HL-60 (cell line): Measurements from ENCODE around the gene LCN6.

ENCODE experiments used
- DNase-seq, 2 experiments: peaks; one replicate each; pipeline ENCODE4 v3.0.0-alpha.2; 2010 to 2020; ENCODE audit warnings: low read depth in 1 of 2, low spot score in 1 of 2
- H3K27ac ChIP-seq: fragments of 250-450 bp; sonication (Bioruptor Pico); replicated peaks from 2 replicates; pipeline ENCODE4 v1.5.1; 2020; ENCODE audit warnings: mild to moderate bottlenecking, moderate library complexity
- H3K27me3 ChIP-seq: fragments of 250-450 bp; sonication (Bioruptor Pico); 2 replicates; pipeline ENCODE4 v1.5.1; 2021; ENCODE audit warnings: mild to moderate bottlenecking, moderate library complexity; ENCODE audit not compliant: insufficient read depth, poor library complexity, severe bottlenecking
- H3K4me3 ChIP-seq: replicated peaks from 2 replicates; pipeline ENCODE4 v1.5.1; 2011; ENCODE audit warnings: mild to moderate bottlenecking, control low read depth, low read length; ENCODE audit not compliant: insufficient read depth
- GABPA ChIP-seq: IDR thresholded peaks from 2 replicates; pipeline ENCODE4 v1.6.1; 2012; ENCODE audit warnings: low read depth
- POLR2AphosphoS5 ChIP-seq: IDR thresholded peaks from 2 replicates; pipeline ENCODE4 v1.6.1; 2012; ENCODE audit warnings: low read depth
- REST ChIP-seq: IDR thresholded peaks from 2 replicates; pipeline ENCODE4 v1.6.1; 2012; ENCODE audit warnings: low read depth; ENCODE audit not compliant: insufficient replicate concordance
- SPI1 ChIP-seq: IDR thresholded peaks from 2 replicates; pipeline ENCODE4 v1.6.1; 2012; ENCODE audit warnings: low read depth, mild to moderate bottlenecking, borderline replicate concordance
- TF ChIP-seq, protein P1 (sequence below): IDR thresholded peaks from one replicate; pipeline ENCODE4 v1.5.1; 2011; ENCODE audit warnings: low read length, control low read depth, inconsistent platforms; ENCODE audit not compliant: insufficient read depth

LCN6 gene

GRCh38 chr9:136695955-136696354 is 52.4 kb downstream of the LCN6 start:
- TF ChIP-seq REST: no peak
- TF ChIP-seq SPI1: no peak
- TF ChIP-seq GABPA: no peak
- TF ChIP-seq, protein P1, sequence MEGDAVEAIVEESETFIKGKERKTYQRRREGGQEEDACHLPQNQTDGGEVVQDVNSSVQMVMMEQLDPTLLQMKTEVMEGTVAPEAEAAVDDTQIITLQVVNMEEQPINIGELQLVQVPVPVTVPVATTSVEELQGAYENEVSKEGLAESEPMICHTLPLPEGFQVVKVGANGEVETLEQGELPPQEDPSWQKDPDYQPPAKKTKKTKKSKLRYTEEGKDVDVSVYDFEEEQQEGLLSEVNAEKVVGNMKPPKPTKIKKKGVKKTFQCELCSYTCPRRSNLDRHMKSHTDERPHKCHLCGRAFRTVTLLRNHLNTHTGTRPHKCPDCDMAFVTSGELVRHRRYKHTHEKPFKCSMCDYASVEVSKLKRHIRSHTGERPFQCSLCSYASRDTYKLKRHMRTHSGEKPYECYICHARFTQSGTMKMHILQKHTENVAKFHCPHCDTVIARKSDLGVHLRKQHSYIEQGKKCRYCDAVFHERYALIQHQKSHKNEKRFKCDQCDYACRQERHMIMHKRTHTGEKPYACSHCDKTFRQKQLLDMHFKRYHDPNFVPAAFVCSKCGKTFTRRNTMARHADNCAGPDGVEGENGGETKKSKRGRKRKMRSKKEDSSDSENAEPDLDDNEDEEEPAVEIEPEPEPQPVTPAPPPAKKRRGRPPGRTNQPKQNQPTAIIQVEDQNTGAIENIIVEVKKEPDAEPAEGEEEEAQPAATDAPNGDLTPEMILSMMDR: no peak
- TF ChIP-seq POLR2AphosphoS5: no peak; the same call in 1 of the 2 replicates
- peak in 1 of 2 experiments; percentile 42 for DNase-seq
- peak overlapping the region; percentile 45 for H3K27ac ChIP-seq
- no peaks in the 10 kb centered on the region for H3K27me3 ChIP-seq
- H3K4me3 ChIP-seq: no peak overlapping the region

GRCh38 chr9:136695435-136695895 is 52.9 kb downstream of the LCN6 start:
- TF ChIP-seq POLR2AphosphoS5 (no peak), REST (no peak), SPI1 (no peak), GABPA (no peak)
- TF ChIP-seq, protein P1: no peak
- H3K27ac ChIP-seq: peak overlapping the region; percentile 45
- H3K27me3 ChIP-seq: no peaks in the 10 kb centered on the region
- DNase-seq: no peak
- no peak overlapping the region for H3K4me3 ChIP-seq

DNA sequence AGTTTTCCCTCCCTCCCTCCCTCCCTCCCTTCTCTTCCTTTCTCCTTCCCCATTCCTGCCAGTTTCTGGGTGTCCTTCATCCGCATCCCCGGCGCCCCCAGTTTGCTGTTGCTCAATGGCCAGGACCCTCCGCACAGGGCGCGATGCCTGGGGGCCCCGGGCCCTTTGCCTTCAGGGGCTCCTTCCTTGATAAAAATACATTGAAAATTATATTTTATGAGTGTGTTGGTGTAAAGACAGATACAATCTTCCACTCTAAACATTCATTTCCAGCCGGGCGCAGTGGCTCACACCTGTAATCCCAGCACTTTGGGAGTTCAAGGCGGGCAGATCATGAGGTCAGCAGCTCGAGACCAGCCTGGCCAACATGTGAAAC is 53.5 kb downstream of the LCN6 start:
- no peak for DNase-seq
- no peak overlapping the region for H3K4me3 ChIP-seq
- no peak overlapping the region for H3K27ac ChIP-seq
- TF ChIP-seq GABPA (no peak), SPI1 (no peak), REST (no peak), POLR2AphosphoS5 (no peak)
- TF ChIP-seq, protein P1: no peak
- no peaks in the 10 kb centered on the region for H3K27me3 ChIP-seq
